GM12891 (cell line): ENCODE data around the gene AMFR.

Experiments
- DNase-seq: peaks from one replicate; pipeline ENCODE4 v3.0.0; 2011; ENCODE audit warnings: low spot score; ENCODE audit not compliant: insufficient read length
- FAIRE-seq: peaks from 2 replicates; lab custom pipeline; 2011; peaks lifted over from hg19 to GRCh38; lab: Jason Lieb, UNC
- PAX5 ChIP-seq: IDR thresholded peaks from 2 replicates; pipeline ENCODE4 v1.6.1; 2011; ENCODE audit warnings: low read length, moderate library complexity, mild to moderate bottlenecking; ENCODE audit not compliant: insufficient read depth, severe bottlenecking
- POLR2A ChIP-seq: IDR thresholded peaks from 2 replicates; pipeline ENCODE4 v1.6.1; 2011; ENCODE audit warnings: low read depth, low read length, control low read depth
- POLR2AphosphoS5 ChIP-seq: IDR thresholded peaks from 2 replicates; pipeline ENCODE4 v1.6.1; 2011; ENCODE audit warnings: low read depth, low read length, control low read depth
- POU2F2 ChIP-seq: IDR thresholded peaks from 2 replicates; pipeline ENCODE4 v1.6.1; 2011; ENCODE audit warnings: low read depth, mild to moderate bottlenecking, control low read depth, low read length, moderate library complexity
- SPI1 ChIP-seq: IDR thresholded peaks from 2 replicates; pipeline ENCODE4 v1.6.1; 2011; ENCODE audit warnings: low read depth, low read length, control low read depth
- TAF1 ChIP-seq: IDR thresholded peaks from 2 replicates; pipeline ENCODE4 v1.6.1; 2011; ENCODE audit warnings: low read depth, low read length, control low read depth

The AMFR gene

DNA sequence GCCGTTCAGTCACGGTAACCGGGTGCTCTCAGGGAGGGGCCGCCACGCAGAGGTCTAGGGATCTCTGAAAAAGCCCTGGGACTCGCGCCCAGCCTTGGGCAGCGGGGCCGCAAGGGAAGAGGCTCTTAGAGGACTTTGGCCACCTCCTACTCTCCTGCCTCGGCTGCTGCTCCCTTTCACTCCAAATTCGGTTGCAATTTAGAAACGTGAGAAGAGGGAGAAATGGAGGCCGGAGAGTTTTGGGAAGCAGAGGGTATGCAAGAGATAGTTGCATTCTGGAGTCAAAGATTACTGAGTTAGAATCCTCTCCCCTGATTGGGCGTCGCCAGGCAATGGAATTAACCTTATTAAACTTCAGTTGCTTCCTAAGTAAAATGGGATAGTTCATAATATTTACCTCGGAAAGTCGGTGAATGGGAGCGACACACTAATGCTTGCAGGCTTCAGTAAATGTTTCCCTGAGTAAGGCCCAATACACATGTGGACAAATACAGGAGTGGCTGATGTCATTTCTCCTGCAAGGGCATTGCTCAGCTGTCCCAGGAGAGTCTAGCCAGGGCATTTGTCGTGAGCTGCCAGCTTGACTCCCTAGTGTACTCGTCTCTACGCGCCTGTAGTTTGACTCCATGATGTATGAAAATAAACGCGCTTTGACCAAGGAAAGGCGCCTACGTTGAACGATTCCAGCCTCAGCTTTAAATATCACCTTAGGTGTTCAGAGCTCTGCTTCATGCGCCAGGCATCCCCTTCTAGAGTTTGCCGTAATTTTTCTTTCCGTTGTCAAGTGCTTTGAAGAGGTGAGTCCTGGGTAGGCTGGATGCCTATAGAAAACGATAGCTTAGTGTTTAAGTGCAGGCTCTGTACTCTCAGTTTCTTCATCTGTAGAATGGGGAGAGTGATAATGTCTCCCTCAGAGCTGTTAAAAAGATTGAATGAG, 26.7 kb upstream of the AMFR start:
- peak; percentile 47 for FAIRE-seq
- TF ChIP-seq POU2F2, result no peak
- TF ChIP-seq SPI1, result no peak
- TF ChIP-seq POLR2A, result no peak
- no peak for TF ChIP-seq PAX5
- TF ChIP-seq POLR2AphosphoS5, result no peak
- TF ChIP-seq TAF1, result no peak
- DNase-seq, result peak; percentile 15

DNA sequence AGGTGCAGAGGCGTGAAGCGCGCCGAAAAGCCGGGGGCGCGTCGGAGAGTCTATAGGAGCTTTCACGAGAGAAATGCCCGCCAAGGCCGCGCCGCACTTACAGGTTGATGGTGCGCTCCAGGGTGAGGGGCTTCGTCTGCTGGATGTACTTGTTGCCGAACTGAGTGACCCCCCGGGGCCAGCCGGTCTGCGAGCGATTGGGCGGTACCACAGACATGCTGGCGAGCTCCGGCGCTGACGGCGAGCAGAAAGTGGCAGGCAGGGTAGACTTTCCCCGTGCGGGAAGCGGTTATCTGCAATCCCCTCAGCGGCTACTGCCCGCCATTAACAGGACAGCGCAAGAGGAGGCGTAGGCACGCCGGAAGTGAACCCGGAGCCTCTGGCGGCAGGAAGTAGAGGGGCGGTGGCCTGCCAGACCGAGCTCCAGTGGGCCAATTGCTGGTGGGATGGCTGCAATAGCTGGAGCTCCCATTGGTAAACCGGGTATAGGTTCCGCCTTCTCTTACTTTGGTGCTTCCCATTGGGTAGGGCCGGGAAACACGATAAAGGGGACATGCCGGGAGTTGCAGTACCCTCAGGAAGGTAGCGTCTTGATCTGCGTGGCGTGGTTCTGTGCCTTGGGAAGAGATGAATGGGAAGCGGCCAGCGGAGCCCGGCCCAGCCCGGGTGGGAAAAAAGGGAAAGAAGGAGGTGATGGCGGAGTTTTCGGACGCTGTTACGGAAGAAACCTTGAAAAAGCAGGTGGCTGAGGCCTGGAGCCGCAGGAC, 25.8 kb upstream of the AMFR start, which contains the start of the genes NUDT21 and OGFOD1:
TSS of gene NUDT21 (minus strand) at position 347 of the 767 bp plus-strand sequence. CDS start at position 217, 130 bp downstream.
TSS of gene OGFOD1 (plus strand) at position 569 of the 767 bp plus-strand sequence. CDS start at position 628, 59 bp downstream.
- TF ChIP-seq POU2F2, result no peak
- peak; percentile 68; the same call in 1 of the 2 replicates for TF ChIP-seq POLR2A
- no peak for TF ChIP-seq SPI1
- peak; percentile 74 for TF ChIP-seq POLR2AphosphoS5
- no peak for TF ChIP-seq PAX5
- TF ChIP-seq TAF1, result peak; percentile 79; the same call in 1 of the 2 replicates
- peak; percentile 93 for DNase-seq
- FAIRE-seq, result peak; percentile 97

- peak; percentile 16 for FAIRE-seq
- DNase-seq, result no peak
- TF ChIP-seq POLR2AphosphoS5 (no peak), POU2F2 (no peak), SPI1 (no peak)
Observed at GRCh38 chr16:56450275-56450985, 25.1 kb upstream of the AMFR start.

DNA sequence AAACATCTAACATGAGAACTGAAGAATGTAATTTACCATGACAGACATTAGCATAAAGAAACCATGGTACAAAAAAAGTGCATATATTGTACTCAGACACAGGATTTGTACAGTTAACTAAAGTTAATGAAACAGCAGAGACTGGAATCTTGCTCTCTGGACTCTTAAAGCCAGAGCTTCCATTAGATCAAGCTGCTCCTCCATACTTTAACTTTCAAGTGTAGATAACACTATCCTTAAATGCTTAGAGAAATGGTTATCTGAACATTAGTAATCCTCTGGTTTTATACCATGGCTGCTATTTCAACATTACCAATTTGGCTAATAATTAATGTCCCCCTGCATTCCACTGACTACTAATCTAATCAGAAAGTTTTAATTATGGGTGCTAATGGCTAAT, 22.7 kb upstream of the AMFR start:
- TF ChIP-seq POLR2A, result no peak
- TF ChIP-seq POU2F2, result no peak
- no peak for TF ChIP-seq TAF1
- no peak for FAIRE-seq
- no peak for DNase-seq

DNA sequence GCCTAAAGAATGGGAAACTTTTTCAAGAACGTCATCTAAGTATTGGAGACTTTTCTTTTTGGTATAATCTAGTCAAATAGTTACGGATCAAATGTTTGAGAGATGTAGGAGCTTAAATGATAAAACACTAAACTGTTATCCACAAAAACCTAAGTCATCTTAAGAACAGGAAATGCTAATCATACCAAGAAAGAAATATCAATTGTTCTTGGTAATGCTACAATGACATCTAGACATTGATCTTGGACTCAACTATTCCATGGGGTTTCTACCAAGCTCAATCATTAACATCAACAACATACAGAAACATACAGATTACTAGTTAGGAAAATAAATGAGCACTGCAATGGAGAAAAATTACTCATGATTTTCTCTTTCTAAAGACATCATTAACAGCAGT, 21.9 kb upstream of the AMFR start:
- DNase-seq, result no peak
- FAIRE-seq, result no peak
- TF ChIP-seq TAF1 (no peak), PAX5 (no peak), POU2F2 (no peak), POLR2A (no peak)

DNA sequence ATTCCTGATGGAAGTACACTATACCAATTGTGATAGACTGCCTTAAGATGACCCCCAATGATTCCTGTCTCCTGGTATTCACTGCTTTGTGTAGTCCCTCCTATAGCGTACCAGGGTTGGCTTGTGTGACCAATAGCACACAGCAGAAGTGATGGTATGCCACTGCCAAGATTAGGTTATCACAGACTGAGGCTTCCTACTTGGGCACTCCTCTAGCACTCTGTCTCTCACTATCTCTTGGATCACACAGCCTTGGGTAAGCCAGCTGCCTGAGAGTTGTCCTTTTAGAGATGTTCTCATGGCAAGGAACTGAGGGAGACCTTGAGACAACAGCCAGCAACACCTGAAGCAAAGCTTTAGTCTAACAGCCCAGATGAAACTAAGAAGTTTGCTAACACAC, 12.7 kb upstream of the AMFR start:
- TF ChIP-seq POU2F2, result no peak
- TF ChIP-seq PAX5, result no peak
- TF ChIP-seq POLR2A, result no peak
- TF ChIP-seq SPI1, result no peak
- no peak for TF ChIP-seq POLR2AphosphoS5
- DNase-seq (no peak), FAIRE-seq (no peak)

DNA sequence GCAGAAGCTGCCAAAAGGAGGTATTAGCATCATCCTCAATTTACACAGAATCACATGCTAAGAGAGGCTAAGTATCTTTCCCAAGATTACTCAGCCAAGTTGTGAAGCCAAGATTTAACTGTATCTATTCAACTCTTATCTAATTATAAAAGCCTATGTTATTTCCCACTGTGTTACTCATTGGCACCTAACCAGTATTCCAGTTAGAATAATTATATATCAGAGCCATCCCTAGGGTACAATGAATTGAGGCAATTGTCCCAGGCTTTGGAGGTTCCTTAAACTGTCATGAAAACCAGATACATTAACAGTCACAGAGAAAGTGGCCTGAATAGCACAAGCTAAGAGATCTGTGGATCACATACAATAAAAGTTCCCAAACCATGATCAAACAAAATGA, 10.9 kb upstream of the AMFR start:
- no peak for TF ChIP-seq POLR2AphosphoS5
- TF ChIP-seq SPI1, result no peak
- no peak for TF ChIP-seq POU2F2
- TF ChIP-seq POLR2A, result no peak
- TF ChIP-seq PAX5, result no peak
- no peak for TF ChIP-seq TAF1
- no peak for DNase-seq
- no peak for FAIRE-seq

DNA sequence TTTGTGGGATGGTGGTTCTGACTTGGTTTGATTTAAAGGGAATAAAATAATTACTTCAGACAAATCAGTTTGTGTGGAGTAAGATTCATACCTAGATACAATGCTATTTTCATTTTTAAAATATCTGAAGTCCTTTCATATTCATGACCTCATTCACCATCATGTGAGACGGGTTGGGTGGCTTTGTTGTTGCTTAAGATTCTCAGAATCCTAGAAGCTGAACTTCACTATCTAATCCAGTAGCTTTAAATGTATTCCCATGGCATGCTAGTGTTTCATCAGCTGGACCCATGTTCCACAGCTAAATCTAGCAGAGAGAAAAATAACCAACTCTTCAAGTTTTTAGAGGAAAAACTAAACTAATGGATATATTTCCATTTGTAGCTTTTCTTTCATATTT, 2.7 kb upstream of the AMFR start:
- DNase-seq (no peak), FAIRE-seq (no peak)
- TF ChIP-seq SPI1, result no peak

GRCh38 chr16:56426585-56426984, 1.2 kb upstream of the AMFR start:
- TF ChIP-seq POLR2AphosphoS5 (no peak), PAX5 (no peak), POLR2A (no peak), POU2F2 (no peak), SPI1 (no peak), TAF1 (no peak)

More at GRCh38 chr16:56426585-56426984, 1.2 kb upstream of the AMFR start:
- FAIRE-seq (no peak), DNase-seq (no peak)
